Stimulated activated CD8-positive, alpha-beta memory T cell treated with anti-CD3 and anti-CD28 coated beads, Interleukin-4, amount 100 ng/mL, for 24 hours (primary cell): Measurements from ENCODE around the gene PEX5.
"Not testable (repeated sequence)": the region's sequence is repeated elsewhere in the genome, so short reads cannot be mapped to it uniquely, and the experiment has no call there.

Source experiments
- DNase-seq: peaks from one replicate; pipeline ENCODE4 v3.0.0-alpha.2; 2020; ENCODE audit warnings: low read depth

Gene PEX5

GRCh38 chr12:7160183-7160582, 29.3 kb upstream of the PEX5 start:
- no peak for DNase-seq

GRCh38 chr12:7161327-7161726, 28.2 kb upstream of the PEX5 start:
- no peak for DNase-seq

- DNase-seq: no peak
Measured at GRCh38 chr12:7161811-7162210, 27.7 kb upstream of the PEX5 start.

GRCh38 chr12:7162691-7163114, 26.8 kb upstream of the PEX5 start:
- no peak for DNase-seq

GRCh38 chr12:7169951-7170350, 19.5 kb upstream of the PEX5 start:
- DNase-seq: no peak

GRCh38 chr12:7171854-7172253, 17.6 kb upstream of the PEX5 start:
- DNase-seq: no peak

GRCh38 chr12:7175493-7175892, 14.0 kb upstream of the PEX5 start:
- no peak for DNase-seq

- DNase-seq: no peak
Measured at GRCh38 chr12:7176595-7176994, 12.9 kb upstream of the PEX5 start.

- no peak for DNase-seq
Measured at GRCh38 chr12:7178481-7178880, 11.0 kb upstream of the PEX5 start.

- DNase-seq: no peak
Measured at GRCh38 chr12:7180685-7181084, 8.8 kb upstream of the PEX5 start.

- not testable (repeated sequence) for DNase-seq
Measured at GRCh38 chr12:7186058-7186457, 3.4 kb upstream of the PEX5 start.

GRCh38 chr12:7188562-7189397, 706 bp upstream of the PEX5 start:
- DNase-seq: peak; percentile 39

- DNase-seq: no peak
Measured at GRCh38 chr12:7190268-7191055, 976 bp downstream of the PEX5 start.

GRCh38 chr12:7193674-7194073, 4.2 kb downstream of the PEX5 start:
- no peak for DNase-seq

- DNase-seq: no peak
Measured at GRCh38 chr12:7197841-7198240, 8.4 kb downstream of the PEX5 start.

GRCh38 chr12:7203109-7203508, 13.6 kb downstream of the PEX5 start:
- no peak for DNase-seq

- DNase-seq: no peak
Measured at GRCh38 chr12:7205091-7205490, 15.6 kb downstream of the PEX5 start.

- DNase-seq: no peak
Measured at GRCh38 chr12:7206691-7207090, 17.2 kb downstream of the PEX5 start.

GRCh38 chr12:7207866-7208625, 18.6 kb downstream of the PEX5 start:
- no peak for DNase-seq

- no peak for DNase-seq
Measured at GRCh38 chr12:7209958-7210357, 20.5 kb downstream of the PEX5 start.

GRCh38 chr12:7210642-7211151, 21.2 kb downstream of the PEX5 start:
- DNase-seq: no peak

GRCh38 chr12:7212678-7213077, 23.2 kb downstream of the PEX5 start:
- DNase-seq: no peak
